Stimulated activated CD8-positive, alpha-beta memory T cell treated with anti-CD3 and anti-CD28 coated beads, Interleukin-15, amount 100 ng/mL, for 1 hour (primary cell): ENCODE results near the gene MAMLD1.

Experiments
- DNase-seq: peaks from one replicate; pipeline ENCODE4 v3.0.0-alpha.2; 2020; ENCODE audit warnings: low read depth

MAMLD1 gene

DNA sequence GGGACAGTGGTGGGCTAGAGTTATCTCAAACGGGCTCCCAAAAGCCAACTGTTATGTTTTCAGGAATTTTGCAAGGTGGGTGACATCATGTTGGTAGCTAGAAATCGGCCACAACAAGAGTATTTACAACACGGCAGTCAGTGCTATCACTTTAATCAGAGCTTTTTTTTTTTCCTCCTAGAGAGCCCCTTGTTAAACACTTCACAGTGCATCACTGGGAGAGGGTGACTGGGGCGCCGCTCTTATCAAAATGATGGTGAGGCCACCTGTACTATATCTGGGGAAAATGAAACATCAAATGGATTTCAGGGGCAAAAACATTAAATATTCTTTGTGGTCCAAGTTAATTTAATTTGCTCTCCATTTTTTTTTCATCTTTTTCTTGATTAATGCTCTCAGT is 44.9 kb downstream of the MAMLD1 start:
- DNase-seq = no peak

DNA sequence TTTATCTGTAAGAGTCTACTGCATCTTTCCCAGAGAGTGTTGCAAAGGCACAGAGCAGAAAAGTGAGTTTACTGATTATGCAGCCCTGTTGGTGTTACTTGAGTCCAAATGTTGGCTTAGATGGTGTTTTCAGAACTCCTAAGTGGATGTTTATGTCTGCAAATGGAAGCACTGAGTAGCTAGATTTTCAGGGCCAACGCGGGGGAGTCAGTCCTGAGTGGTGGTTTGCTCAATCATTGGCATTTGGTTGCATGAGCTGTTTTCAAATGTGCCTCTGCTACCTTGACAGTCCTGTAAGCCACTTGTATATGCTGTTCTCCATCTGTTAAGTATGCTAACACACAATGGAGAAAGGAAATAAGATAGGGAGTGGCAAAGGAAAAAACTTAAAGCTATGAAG is 45.4 kb downstream of the MAMLD1 start:
- no peak for DNase-seq

DNA sequence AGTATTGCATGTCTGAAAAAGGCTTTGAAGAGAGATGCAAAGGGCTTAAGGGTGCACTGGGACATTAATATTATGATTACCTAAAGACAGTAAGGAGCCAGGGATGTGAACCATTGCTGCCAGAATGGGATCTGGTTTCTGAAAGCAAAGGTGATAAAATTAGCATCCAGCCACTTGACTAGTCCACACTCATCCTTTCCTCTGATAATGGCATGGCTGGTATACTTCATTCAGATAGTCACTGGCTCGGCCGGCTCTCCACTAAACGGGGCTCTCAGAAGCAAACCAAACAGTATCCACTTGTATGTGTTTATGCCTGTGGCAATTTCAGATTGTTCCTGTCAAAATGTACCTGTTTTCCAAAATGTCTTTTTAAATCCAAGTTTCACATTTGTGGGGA is 46.4 kb downstream of the MAMLD1 start:
- DNase-seq = no peak

DNA sequence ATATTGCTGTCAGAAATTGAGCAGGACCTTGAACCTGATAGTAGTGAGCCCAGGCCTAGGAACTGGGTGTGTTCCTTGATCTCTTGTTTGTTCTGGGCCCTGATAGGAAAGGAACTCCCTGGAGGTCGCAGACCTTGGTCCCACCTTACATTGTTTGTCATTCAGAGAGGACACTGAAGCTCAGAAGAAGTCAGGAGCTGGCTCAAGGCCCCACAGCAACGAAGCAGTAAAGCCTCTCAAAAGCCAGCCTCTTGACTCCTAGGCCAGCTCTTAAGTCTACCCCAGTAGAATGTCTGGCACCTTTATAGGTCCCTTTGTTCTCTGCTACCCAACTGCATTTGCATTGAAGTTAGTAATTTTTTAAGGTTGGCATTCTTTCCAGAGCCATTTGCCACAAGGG is 46.8 kb downstream of the MAMLD1 start:
- DNase-seq = no peak

DNA sequence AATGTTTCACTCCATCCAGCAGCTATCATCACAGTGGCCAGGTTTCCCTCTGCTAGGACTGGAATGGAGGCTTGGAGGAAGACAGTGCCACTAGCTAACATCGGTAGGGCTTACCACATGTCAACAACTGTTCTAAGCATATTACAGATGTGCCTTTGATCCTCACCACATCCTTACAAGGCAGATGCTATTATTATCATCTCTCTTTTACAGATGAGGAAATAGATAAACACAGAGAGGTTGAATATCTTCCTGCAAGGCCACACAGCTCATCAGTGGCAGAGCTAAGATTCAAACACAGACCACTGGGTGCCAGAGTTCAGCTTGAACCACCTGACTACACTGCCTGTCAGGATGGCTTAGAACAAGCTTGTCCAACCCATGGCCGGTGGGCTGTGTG is 47.4 kb downstream of the MAMLD1 start:
- no peak for DNase-seq

DNA sequence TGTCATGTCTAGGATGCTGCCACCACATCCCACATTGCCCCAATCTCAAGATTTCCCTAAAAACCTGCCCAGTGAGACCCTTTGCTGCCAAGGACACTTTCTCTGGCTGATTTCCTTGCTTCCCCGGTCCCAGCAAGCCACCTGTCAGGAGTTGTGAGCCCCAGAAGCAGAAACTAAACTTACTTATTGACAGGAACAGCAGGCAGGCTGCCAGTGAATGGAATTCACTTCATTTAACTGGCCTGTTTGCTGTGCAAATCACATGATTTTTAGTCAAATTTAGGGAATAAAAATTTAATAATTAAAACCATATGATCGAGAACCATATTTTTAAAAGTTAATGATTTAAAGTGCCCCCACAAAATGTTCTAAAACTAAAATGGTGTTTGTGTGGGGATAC is 48.5 kb downstream of the MAMLD1 start:
- no peak for DNase-seq

DNA sequence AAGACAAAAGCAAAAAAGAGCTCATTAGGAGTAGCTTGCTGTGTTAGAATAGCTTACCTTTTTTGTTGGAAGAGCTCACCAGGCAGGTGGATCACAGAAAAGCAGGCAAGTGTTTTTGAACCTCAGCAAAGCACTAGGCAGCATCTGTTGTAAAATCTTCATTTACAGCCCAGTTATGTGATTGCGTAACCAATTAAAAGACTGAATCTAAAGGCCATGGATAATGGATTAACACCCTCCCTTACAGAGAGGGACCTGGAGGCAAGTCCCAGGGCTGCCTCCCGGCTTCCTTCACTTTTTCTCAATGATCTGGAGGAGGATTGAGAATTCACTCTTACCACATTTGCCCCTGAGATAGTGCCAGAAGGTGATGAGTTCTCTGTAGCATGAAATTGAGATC is 51.1 kb downstream of the MAMLD1 start:
- no peak for DNase-seq

DNA sequence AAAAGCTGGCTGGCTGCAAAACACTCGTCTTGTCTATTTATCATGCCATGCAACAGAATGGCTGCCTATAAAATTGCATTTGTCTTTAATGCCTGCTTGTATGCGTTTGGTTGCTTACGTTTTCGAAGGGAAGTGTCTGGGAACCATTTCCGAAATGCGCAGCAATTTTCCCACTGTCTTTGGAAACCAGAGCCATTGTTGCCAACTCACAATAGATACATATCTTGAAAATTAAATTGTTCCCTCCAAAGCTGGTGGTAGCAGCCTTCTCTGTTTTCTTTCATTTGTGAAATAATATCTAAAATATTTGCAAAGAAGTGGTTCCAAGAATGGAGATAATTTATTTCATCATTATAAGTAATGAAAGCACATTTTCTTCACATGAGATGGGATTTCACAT is 53.4 kb downstream of the MAMLD1 start:
- DNase-seq = no peak

DNA sequence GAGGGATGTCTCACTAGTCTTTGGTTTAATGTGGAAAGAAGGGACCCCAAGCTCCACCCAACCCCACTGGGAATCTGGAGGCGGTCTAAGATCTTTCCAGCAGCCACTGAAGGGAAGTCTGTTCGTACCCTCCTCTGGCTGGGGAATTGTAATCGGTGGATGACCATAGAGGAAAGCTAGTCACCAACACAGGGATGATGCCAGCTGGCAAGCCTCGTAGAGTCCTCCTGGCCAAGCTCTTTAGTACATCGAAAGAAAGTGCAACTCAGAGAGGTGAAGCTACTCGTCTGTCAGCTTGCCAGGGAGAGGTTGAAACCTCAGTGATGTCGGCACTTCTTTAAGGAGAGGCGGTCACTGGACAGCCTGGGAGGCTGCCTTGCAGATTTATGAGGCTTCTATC is 58.7 kb downstream of the MAMLD1 start:
- DNase-seq = no peak

DNA sequence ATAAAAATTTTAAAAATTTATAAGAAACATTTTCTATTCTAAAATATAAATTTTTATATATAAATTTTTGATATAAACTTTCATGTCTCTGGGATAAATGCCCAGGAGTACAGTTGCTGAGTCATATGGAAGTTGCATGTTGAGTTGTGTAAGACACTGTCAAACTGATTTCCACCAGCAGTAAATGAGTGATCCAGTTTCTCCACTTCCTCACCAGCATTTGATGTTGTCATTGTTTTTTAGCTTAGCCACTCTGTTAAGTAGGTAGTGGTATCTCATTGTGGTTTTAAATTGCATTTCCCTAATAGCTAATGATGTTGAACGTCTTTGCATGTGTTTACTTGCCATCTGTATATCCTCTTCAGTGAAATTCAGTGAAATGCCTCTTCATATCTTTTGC is 66.5 kb downstream of the MAMLD1 start:
- DNase-seq = no peak

DNA sequence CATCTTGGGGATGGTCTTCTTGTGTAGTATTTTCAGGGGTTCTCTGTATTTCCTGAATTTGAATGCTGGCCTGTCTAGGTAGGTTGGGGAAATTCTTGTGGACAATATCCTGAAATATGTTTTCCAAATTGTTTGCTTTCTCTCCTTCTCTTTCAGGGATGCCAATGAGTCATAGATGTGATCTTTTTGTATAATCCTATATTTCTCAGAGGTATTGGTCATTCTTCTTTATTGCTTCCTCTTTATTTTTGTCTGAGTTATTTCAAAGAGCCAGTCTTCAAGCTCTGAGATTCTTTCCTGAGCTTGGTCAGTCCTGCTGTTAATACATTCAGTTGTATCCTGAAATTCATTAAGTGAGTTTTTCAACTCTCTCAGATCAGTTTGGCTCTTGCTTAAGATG is 73.1 kb downstream of the MAMLD1 start:
- no peak for DNase-seq

DNA sequence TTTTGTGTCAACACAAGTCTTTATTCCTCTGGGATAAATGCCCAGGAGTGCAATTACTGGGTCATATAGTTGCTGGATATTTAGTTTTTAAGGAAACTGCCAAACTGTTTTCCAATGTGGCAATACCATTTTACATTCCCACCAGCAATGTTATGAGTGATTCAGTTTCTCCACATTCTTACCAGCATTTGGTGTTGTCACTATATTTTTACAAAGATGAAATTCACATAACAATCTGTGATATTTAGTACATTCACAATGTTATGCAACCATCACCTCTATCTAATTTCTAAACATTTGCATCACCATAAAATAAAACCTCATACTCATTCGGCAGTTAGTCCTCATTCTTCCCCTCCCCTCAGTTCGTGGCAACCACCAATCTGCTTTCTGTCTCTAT is 75.0 kb downstream of the MAMLD1 start:
- DNase-seq = no peak

DNA sequence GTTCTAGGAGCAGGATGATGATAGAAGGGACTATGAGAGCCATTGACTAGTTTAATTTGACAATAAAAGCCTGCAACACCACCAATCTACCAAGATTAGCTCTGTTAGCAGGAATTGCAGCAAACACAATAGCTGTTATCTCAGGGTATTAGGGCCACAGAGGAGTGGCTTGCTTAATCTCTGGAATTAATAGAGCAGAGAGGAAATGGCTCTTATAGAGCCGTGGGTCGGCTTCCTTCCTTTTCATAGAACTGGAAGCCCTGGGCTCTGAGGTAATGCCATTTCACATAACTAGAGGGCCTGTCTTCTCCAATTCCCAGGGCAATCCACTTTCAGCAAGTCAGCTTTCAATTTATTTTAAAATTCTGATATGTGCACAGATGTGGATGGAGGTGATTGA is 83.0 kb downstream of the MAMLD1 start:
- DNase-seq = no peak

DNA sequence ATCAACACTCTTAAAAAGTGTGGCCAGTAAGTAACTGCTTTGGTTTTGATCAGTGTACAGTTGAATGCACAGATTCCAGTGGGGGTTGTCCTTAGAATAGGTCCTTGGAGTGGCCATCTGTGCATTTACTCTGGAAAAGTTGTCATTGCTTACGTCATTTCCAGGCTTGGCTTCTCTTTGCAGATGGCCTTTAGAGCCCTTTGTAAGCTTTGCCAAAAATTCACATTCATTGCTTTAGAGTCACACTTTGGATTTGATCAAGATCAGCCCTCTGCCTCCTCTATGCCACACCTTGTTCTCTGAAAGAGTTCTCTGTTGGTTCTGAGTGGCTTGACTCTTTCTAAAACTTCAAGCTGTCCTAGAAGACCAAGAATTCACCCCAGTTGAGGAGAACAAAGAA is 83.9 kb downstream of the MAMLD1 start:
- no peak for DNase-seq

DNA sequence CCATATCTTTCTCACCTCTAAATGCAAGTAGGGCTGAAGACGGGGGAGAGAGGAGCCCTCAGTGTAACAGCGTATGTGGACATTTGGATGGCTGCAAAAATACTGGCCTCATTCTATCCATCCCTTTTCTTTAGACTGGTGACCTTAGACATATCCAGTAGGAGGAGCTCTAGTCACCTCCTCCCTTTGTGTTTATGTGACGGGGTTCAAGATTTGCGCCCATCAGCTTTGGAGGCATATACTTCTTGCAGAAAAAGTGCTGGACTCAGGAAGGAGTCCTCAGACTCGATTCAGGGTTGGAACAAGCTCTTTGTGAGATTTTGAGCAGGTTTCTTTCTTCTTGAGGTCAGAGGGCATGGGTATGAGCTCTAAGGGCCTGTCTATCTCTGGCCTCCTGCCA is 86.2 kb downstream of the MAMLD1 start:
- no peak for DNase-seq

DNA sequence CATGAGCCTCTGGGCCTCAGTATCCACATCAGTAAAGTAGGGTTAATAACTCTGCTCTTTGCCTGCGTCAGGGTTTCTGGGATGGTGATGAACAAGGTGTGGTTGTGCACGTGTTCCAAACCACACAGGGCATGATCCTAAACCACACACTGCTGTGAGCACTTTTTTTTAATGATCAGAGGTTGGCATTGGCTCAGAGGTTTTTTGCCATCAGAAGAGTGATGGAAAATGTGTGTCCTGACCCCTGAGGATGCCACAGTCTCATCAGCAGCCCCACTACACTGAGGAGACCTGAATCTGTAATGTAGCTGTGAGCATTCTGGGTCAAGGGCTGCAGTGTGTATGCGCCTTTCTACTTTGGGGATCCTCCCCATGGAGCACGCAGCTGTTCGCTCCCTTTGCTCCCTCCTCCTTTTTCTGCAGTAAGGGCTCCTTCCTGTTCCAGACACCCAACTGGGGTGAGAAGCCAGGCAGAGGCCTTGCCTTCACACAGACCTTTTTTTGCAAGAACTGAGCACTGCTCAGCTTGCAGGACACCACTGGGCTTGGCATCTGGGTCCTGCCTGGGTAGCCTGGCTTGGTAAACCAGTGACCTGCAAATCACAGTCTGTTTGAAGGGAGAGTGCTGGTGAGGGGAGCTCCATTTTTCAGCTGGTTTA is 87.5 kb downstream of the MAMLD1 start:
- DNase-seq = no peak

DNA sequence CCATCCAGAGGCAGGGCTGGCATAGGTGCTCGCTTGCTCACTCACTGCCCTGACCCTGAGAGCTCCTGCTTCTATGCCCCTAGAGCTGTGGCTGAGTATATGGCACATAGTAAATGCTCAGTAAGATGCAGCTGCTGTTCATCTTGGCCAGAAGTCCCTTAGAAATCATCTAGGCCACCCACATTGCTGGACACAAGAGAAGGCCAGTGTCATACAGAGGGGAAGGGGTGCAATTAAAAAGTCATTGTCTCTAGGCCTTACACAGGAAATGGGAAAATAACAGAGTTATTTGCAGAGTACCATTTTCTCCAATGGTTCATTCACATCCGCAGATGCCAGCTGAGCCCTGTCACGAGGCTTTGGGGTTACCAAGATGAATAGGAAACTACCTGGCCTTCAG is 88.8 kb downstream of the MAMLD1 start:
- no peak for DNase-seq

DNA sequence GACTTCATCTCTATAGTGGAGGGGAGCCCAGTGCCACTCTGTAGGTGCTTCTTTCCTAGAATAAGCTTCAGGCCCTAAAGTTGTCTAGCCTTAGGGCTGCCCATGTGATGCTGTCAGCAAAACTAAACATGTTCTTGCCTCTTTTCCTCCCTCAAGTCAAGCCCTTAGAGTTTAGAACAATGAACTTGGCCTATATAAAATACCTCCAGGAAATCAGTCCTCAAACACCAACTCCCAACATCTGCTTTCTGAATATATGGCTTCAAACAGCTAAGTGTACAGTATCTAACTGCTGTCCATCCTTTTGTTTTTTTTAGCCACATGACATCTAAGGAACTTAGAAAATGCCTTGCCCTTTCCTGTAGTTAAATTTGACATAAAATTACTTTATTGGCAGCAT is 91.0 kb downstream of the MAMLD1 start:
- DNase-seq = no peak

DNA sequence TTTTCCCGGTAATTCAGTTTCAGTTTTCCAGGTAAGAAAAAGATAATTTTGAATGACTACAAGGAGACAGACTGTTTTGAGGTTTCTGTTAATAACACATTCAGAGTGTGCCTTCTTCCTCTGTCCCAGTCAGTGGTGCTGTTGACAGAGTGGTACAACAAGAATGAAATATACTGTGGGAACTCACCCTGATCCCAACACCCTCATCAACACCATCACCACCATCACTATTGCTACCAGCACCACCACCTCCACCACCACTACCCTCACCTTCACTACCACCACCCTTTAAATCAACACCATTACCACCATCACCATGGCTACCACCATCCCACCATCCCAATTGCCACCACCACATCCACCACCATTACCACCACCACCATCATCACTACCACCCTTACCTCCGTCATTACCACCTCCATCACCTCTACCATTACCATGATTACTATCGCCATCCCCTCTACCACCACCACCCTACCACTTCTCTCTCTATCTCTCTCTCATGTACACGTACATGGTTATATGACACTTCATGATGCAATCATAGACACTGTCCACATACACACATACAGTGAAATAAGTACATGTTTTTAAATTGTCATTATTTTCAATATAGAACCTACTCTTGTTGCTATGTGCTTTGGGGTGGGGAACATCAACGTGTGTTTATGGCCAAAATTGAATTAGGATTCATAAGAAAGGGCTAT is 91.5 kb downstream of the MAMLD1 start:
- DNase-seq = no peak

DNA sequence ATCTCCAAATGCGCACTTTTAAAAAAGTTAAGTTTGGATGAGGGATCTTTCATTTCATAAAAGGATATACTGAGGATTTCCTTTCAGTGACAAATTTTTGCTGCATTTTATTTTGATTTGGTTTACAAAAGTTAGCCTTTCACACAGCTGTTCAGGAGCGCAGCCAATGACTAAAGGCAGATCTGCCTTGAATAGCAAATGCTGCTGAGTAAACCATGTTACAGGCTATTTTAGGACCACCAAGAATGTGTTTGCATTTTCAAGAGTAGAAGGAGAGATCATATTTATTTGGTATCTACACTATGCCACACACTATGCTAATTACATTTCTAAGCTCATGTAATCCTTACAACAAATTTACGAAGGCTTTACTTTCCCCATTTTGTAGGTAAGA is 92.1 kb downstream of the MAMLD1 start:
- no peak for DNase-seq

DNA sequence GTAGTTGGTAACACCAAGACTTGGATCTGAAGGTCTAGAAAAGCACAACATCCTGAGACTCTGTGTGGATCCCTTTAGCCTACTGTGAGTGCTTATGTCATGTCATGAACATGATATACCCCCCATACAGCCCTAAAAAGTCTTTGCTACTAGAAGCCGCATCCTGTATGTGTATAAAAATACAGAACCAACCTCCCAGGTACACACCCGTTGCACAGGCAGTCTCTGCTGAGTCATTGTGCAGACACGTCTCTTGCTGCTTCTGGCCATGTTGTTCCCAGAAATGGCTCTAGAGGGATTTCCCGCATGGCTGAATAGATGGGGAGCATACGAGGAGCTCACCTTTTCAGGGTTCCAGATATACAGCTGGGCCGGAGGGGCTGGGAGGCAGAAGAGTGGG is 93.3 kb downstream of the MAMLD1 start:
- DNase-seq = no peak

DNA sequence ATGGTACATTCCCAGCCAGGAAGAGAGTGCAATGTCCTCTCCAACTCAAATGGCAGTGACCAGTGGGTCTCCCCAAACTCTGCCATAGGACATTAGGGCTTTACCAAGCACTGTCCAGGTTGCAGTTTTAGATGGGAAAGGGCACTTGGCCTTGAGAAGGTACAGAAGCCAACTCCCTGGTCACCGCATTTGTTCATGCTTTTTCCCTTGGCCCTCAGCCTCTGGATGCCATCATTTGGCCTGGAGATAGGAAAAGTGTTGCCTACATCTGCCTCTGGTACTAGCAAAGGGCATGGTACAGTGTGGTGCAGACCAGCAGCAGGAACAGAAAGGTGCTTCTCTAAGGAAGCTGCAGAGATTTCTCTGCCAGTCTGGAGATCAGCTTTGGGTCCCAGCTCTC is 93.8 kb downstream of the MAMLD1 start:
- no peak for DNase-seq

DNA sequence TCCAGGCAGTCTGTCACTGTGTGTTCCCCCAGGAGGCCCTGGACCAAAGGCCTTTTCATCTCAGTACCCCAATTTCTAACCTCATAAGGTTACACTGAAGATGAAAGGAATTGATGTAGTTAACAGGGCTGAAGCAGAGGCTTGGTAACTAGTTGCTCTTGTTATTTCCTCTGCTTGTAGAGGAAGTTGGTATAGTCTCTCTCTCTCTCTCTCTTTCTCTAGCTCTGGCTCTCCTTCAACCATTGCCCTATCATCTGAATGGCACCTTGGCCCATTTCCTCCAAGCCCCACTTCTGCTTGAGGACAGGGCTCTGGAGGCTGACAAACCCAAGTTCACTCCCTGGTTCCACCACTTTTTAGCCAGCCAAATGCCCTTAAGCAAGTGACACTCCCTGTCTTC is 96.1 kb downstream of the MAMLD1 start:
- no peak for DNase-seq

DNA sequence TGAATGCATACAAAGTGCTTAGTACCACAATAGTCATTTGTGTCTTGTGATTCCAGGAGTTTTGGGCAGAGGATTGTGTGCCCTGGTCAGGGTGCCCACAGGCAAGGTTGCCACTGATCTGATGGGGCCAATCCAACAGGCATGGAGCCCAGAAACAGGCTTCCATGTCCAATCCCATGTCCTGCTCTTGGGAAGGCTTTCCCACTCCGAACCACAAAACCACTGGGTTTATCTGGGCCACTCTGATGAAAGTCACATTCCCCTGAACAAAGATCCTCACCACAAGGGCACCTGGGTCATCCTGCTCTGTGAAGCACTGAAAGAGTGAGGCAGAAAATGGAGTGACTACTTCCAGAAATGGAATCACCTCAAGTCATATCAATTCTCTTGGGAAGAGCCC is 96.9 kb downstream of the MAMLD1 start:
- no peak for DNase-seq
